K562 (cell line): ENCODE results near the gene NUP133. TPM values are rescaled to one million over a fixed set of nuclear protein-coding genes. Genes with fewer than 3 reads are reported as not detected.

Source experiments
- ATF7 ChIP-seq: fragments of 450-650 bp; IDR thresholded peaks from 2 replicates; pipeline ENCODE4 v1.7.1; 2014; ENCODE audit warnings: mild to moderate bottlenecking, moderate library complexity
- FOXA3 ChIP-seq, 2 experiments: fragments of 450-650 bp in 1 of 2; sonication (generic) in 1 of 2; formaldehyde crosslinking; IDR thresholded peaks in 1 of 2; conservative IDR thresholded peaks in 1 of 2; 2 replicates each; pipeline versions ENCODE4 v1.4.0 to v1.8.0; 2020 to 2022; ENCODE audit warnings: mild to moderate bottlenecking in 2 of 2, missing genetic modification reagents in 1 of 2
- MBD2 ChIP-seq: sonication (generic); IDR thresholded peaks from 2 replicates; pipeline ENCODE4 v1.6.1; 2016; ENCODE audit warnings: low read depth, borderline replicate concordance
- MTA1 ChIP-seq: fragments of 450-650 bp; IDR thresholded peaks from 2 replicates; pipeline ENCODE4 v1.6.1; 2017; ENCODE audit warnings: borderline replicate concordance
- NBN ChIP-seq: fragments of 450-650 bp; IDR thresholded peaks from 2 replicates; pipeline ENCODE4 v1.6.1; 2016; ENCODE audit warnings: low read depth, mild to moderate bottlenecking
- NUFIP1 ChIP-seq: fragments of 450-650 bp; IDR thresholded peaks from 2 replicates; pipeline ENCODE4 v1.6.1; 2018; ENCODE audit not compliant: partially characterized antibody
- SPI1 ChIP-seq: IDR thresholded peaks from 2 replicates; pipeline ENCODE4 v1.6.1; 2011; ENCODE audit warnings: low read depth, low read length, control low read depth, borderline replicate concordance
- ZNF197 ChIP-seq: fragments of 200-800 bp; sonication (Bioruptor generic); IDR thresholded peaks from 2 replicates; pipeline ENCODE4 v1.6.1; 2016; ENCODE audit warnings: low read depth, missing genetic modification characterization, missing compliant biosample characterization
- polyA plus RNA-seq, 8 experiments: library from polyadenylated mRNA; depleted of rRNA in 4 of 8; stranded (reverse) in 5 of 8; unstranded in 3 of 8; fragments of >200 nt; fragmentation: Nextera tagmentation in 2 of 8; fragmentation: Illumina TruSeq in 1 of 8; extraction: Ambion mirVana in 2 of 8; extraction: Trizol in 1 of 8; gene quantifications; 2 replicates each; pipeline versions ENCODE4 v1.2.1 to v1.2.3, GENCODE V29; 2011 to 2014; ENCODE audit warnings: inconsistent platforms in 1 of 8, missing spikeins in 1 of 8
- total RNA-seq, 7 experiments: library from RNA; depleted of rRNA in 6 of 7; stranded (reverse); fragments of >200 nt in 6 of 7; fragmentation: Illumina TruSeq in 2 of 7; extraction: Trizol in 2 of 7; gene quantifications; 2 replicates each; pipeline versions ENCODE4 v1.2.1 to v1.2.3, GENCODE V29; 2011 to 2021; ENCODE audit warnings: low replicate concordance in 1 of 7
- TF ChIP-seq, protein P1 (sequence below): fragments of 250-450 bp; sonication (Bioruptor Pico); IDR thresholded peaks from 2 replicates; pipeline ENCODE4 v1.5.0; 2021; ENCODE audit warnings: mild to moderate bottlenecking, borderline replicate concordance
- TF ChIP-seq, protein P2 (sequence below): sonication (generic); formaldehyde crosslinking; IDR thresholded peaks from 2 replicates; pipeline ENCODE4 v1.8.0; 2023; ENCODE audit warnings: missing genetic modification reagents, mild to moderate bottlenecking, borderline replicate concordance

NUP133 gene
- total and polyA plus RNA-seq, 9 of the 15 experiments (the other 6 are each of a cell fraction or from before 2014, with no cell fraction given) = 21.7 to 85.1 (median 61.3) TPM

DNA sequence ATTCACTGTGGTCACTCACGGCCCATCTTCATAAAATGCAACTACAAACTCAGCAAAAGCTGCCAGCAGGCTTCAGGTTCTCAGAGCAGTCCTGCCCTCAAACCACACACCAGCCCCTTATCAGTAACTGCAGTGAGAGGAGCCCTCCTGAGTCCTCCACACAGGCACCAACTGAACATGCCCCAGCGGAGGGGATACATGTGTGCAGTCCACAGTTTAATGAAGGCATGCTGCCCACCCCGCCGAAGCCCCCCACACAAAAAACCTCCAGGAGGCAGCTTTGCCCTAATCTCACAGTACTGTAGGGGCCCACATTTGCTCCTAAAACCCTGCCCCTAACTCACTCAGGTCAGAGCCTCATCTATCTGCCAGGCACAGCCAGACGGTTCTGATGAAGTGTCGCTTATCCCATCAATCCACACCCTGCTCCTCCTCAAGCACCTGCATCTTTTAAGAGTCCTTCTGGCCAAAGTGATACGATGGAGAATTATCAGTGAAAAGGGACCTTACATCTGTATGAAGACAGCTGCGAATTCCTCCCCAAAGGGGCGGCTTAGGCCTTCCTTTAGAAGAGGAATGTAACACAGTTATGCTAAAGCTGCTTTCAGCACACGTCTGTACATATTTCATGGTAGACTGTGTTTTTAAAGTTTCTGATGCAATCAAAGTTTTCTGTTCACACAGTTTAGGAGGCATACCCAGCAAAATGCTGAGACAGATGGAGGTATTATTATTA is 46.9 kb upstream of the NUP133 start (continued):
- TF ChIP-seq, protein P1, sequence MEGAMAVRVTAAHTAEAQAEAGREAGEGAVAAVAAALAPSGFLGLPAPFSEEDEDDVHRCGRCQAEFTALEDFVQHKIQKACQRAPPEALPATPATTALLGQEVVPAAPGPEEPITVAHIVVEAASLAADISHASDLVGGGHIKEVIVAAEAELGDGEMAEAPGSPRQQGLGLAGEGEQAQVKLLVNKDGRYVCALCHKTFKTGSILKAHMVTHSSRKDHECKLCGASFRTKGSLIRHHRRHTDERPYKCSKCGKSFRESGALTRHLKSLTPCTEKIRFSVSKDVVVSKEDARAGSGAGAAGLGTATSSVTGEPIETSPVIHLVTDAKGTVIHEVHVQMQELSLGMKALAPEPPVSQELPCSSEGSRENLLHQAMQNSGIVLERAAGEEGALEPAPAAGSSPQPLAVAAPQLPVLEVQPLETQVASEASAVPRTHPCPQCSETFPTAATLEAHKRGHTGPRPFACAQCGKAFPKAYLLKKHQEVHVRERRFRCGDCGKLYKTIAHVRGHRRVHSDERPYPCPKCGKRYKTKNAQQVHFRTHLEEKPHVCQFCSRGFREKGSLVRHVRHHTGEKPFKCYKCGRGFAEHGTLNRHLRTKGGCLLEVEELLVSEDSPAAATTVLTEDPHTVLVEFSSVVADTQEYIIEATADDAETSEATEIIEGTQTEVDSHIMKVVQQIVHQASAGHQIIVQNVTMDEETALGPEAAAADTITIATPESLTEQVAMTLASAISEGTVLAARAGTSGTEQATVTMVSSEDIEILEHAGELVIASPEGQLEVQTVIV = no peak
- peak; percentile 90; the same call in 1 of the 2 replicates for TF ChIP-seq ZNF197 (CRISPR knock-in tag)
- TF ChIP-seq MTA1 = peak; percentile 93
- TF ChIP-seq, protein P2, sequence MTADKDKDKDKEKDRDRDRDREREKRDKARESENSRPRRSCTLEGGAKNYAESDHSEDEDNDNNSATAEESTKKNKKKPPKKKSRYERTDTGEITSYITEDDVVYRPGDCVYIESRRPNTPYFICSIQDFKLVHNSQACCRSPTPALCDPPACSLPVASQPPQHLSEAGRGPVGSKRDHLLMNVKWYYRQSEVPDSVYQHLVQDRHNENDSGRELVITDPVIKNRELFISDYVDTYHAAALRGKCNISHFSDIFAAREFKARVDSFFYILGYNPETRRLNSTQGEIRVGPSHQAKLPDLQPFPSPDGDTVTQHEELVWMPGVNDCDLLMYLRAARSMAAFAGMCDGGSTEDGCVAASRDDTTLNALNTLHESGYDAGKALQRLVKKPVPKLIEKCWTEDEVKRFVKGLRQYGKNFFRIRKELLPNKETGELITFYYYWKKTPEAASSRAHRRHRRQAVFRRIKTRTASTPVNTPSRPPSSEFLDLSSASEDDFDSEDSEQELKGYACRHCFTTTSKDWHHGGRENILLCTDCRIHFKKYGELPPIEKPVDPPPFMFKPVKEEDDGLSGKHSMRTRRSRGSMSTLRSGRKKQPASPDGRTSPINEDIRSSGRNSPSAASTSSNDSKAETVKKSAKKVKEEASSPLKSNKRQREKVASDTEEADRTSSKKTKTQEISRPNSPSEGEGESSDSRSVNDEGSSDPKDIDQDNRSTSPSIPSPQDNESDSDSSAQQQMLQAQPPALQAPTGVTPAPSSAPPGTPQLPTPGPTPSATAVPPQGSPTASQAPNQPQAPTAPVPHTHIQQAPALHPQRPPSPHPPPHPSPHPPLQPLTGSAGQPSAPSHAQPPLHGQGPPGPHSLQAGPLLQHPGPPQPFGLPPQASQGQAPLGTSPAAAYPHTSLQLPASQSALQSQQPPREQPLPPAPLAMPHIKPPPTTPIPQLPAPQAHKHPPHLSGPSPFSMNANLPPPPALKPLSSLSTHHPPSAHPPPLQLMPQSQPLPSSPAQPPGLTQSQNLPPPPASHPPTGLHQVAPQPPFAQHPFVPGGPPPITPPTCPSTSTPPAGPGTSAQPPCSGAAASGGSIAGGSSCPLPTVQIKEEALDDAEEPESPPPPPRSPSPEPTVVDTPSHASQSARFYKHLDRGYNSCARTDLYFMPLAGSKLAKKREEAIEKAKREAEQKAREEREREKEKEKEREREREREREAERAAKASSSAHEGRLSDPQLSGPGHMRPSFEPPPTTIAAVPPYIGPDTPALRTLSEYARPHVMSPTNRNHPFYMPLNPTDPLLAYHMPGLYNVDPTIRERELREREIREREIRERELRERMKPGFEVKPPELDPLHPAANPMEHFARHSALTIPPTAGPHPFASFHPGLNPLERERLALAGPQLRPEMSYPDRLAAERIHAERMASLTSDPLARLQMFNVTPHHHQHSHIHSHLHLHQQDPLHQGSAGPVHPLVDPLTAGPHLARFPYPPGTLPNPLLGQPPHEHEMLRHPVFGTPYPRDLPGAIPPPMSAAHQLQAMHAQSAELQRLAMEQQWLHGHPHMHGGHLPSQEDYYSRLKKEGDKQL (CRISPR knock-in tag) = no peak
- TF ChIP-seq MBD2 = peak; percentile 79
- peak; percentile 75 for TF ChIP-seq ATF7
- TF ChIP-seq SPI1 = no peak
- peak; percentile 33 for TF ChIP-seq NUFIP1
- peak in 1 of 2 experiments; percentile 81; a peak in 1 of 4 replicates for TF ChIP-seq FOXA3 (CRISPR knock-in tag; conservative IDR thresholded peaks at IDR 0.05 in 1 of 2, IDR thresholded peaks at IDR 0.05 in 1 of 2)
- peak; percentile 99 for TF ChIP-seq NBN
